Stimulated activated CD4-positive, alpha-beta T cell treated with anti-CD3 and anti-CD28 coated beads, Interleukin-15, amount 100 ng/mL, for 48 hours (primary cell): ENCODE results near the gene FRS3.
"Not testable (repeated sequence)": the region's sequence is repeated elsewhere in the genome, so short reads cannot be mapped to it uniquely, and the experiment has no call there.

Experiments used
- DNase-seq, 2 donors: peaks; one replicate each; pipeline ENCODE4 v3.0.0-alpha.2; 2020; ENCODE audit warnings: low read depth in 2 of 2

Gene FRS3

DNA sequence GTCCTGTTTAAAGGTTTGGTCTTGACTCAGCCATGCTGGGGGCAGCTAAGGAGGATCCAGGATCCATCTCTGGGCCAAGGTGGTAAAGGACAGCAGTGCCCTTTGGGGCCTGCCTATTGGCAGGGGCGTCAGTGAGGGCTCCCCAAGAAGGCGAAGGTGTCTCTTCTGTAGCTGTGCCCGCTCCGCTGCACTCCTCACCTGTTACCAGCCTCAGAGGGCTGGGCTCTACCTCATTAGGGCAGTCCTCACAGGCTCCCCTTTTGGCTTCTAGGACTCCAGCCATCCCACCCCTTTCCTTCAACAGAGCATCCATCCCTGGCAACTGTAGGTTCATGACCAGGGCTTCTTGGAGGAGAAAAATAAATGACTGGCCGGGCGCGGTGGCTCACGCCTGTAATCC is 10.3 kb downstream of the FRS3 start:
- no peak for DNase-seq

GRCh38 chr6:41768545-41769308 is 11.0 kb downstream of the FRS3 start:
- DNase-seq = no peak

DNA sequence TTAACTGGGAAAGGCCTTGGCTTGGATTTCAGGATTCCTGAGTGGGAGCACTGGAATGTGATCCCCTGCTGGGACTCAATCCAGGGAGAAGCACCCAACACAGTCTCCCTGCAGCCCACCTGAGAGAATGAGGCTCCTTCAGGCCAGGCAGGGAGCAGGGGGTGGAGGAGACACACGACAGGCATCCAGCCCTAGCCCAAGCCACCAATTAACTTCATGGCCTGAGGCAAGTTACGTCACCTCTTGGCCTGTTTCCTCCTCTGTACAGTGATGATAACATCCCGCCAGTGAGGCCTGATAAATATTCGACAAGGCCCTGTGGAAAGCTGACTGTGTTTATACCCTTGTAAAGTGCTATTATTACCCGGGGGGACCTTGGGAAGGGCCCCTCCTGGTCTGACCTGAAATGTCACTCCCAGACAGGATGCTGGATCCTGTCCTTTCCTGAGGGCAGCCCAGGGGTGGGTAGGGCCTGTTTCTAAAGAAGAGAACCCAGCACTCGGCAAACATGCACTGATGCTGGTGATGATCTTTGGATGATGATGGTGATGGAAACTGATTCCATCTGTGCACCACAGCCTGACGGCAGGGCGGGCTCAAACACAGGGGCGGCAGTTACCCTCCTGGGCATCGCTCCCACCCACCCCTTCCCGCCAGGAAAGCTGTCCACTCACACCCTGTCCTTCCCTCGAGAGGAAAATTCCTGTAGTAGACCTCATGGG is 12.4 kb downstream of the FRS3 start:
- DNase-seq = no peak

GRCh38 chr6:41766043-41766664 is 13.5 kb downstream of the FRS3 start:
- DNase-seq = not testable (repeated sequence)

DNA sequence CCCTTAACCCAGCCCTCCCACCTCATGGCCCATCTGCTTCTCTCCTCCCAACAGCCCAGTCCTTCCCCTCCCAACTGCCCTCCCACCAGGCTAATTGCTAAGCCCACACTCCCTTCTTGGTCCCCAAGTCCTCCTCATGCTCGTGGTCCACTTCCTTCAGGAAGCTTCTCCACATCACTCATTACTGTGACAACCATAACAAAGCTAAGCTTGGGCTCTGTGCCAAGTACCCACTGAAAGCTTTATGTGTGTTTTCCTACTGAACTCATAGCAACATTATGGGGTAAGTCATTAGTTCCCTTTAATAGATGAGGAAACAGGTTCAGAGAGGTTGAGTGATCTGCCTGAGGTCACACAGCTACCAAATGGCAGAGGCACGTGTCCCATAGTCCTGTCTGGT is 16.2 kb downstream of the FRS3 start:
- DNase-seq = no peak

GRCh38 chr6:41759905-41760579 is 19.7 kb downstream of the FRS3 start:
- DNase-seq = no peak

- DNase-seq = no peak
These were observed 20.4 kb downstream of the FRS3 start for GRCh38 chr6:41759106-41759904.

DNA sequence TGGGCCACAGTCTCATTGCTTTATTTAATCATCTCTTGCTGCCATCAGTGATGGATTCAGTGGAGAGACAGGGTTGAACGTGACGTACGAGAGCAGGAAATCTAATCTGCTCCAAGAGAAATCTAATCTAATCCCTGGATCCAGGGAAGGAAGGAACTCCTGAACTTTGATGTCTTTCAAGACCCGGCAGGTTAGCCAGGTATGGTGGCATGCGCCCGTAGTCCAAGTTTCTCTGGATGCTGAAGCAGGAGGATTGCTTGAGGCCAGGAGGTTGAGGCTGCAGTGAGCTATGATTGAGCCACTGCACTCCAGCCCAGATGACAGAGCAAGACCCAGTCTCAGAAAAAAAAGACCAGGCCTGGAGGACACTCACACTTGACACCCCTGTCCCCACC is 21.1 kb downstream of the FRS3 start:
- DNase-seq = no peak

DNA sequence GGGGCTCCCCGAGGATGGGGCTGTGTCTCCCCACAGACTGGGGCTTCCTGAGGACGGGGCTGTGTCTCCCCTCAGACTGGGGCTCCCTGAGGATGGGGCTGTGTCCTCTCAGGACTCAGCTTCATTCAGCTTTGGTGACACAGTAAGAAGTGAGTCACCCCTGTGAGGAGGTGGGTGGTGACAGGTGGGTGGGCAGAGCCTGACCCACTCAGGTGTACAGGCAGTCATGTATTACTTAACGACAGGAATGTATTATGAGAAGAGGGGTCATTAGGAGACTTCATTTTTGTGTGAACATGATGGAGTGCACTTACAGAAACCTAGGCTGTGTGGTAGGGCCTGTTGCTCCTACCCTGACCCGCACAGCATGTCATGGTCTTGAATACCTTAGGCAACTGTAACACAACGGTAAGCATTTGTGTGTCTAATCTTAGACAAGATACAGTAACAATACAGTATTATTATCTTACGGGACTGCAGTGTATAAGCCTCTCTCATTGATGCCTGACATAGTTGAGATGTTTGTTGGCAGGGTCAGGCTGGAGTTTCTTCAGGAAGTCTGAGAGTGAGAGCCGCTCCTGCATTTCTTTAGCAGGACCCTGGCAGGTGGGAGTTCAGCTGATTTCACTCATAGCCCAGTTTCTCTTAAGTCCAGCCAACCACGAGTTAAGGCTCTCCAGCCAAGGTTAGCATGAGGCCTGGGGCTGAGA is 21.6 kb downstream of the FRS3 start:
- DNase-seq = no peak

DNA sequence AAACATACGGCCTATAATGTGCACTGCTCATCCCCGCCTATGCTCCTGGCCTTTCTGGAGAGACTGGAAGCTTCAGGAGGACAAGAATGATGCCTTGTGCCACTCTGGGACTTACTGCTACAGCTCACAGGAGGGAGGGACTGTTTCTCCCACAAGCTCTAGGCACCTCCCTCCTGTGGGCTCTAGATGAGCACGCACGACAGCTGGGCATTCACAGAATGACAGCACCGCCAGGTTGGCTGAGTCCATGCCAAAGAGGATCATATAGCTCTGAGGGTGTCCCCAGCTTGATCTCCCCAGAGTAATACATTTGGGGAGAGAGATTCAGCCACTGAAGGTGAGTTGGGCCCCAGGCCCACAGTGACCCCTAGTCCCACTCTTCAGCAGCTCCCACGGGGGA is 22.4 kb downstream of the FRS3 start:
- no peak for DNase-seq

DNA sequence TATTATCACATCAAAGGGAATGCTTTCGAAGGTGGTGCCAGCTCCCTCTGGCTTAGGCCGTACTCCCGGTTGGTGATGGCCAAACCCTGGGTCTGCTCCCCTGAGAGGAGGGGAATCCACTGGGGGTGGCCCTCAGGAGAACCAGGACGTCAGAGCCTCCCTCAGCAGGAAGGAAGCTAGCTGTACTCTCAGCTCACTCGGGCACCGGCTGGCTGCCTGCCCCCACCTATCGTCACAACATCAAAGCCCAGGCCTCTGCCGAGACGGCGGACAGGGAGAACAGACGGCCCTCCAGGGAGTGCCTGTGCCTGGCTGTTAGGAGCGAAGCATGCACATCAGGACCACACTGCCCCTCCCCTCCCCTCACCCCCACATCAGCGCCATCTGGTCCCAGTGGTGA is 23.3 kb downstream of the FRS3 start:
- no peak for DNase-seq

GRCh38 chr6:41755895-41756294 is 23.8 kb downstream of the FRS3 start:
- DNase-seq = no peak

- no peak for DNase-seq
These were observed 29.3 kb downstream of the FRS3 start for GRCh38 chr6:41750374-41750773.

DNA sequence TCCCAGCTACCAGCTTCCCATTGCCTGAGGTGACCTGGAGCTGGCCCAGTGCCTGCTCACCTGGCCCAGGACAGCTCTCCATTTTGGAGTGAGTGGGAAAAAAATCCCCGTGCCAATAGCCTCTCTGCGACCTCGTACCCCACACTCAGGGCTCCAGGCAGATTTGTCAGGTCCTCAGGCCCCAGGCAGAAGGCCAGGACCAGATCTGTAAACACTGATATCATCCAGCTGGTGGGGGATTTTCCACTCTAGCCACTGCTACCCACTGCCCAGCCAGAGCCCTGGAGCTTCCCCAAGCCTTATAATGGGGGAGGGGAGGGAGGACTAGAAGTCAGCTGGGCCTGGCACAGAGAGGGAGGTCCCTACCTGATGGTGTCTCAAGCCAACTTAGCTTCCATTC is 31.2 kb downstream of the FRS3 start:
- no peak for DNase-seq

- no peak for DNase-seq
These were observed 31.6 kb downstream of the FRS3 start for GRCh38 chr6:41748102-41748477.

GRCh38 chr6:41747256-41748101 is 32.2 kb downstream of the FRS3 start, which contains the start of gene PGC:
PGC (minus strand) TSS chr6:41747397; CDS start chr6:41747334, 63 bp downstream.
- no peak for DNase-seq

- no peak for DNase-seq
These were observed 33.6 kb downstream of the FRS3 start for GRCh38 chr6:41746107-41746506.

- DNase-seq = no peak
These were observed 35.4 kb downstream of the FRS3 start for GRCh38 chr6:41744236-41744787.

- no peak for DNase-seq
These were observed 36.1 kb downstream of the FRS3 start for GRCh38 chr6:41743406-41744235.
